Endothelial cell of umbilical vein (primary cell): ENCODE data around the gene TSPAN18. TPM values are rescaled to one million over a fixed set of nuclear protein-coding genes. Genes with fewer than 3 reads are reported as not detected.

Experiments
- BruUV-seq: library from RNA; stranded (reverse); fragments of 400-500 nt; replicated peaks from 2 replicates; lab custom pipeline; 2021; lab: Mats Ljungman, UMichigan
- CTCF ChIA-PET: fragments of 300-600, 350-600 bp; sonication (Branson Sonifier 250); formaldehyde crosslinking; loops from one replicate; lab custom pipeline; 2021; ENCODE audit warnings: antibody characterized with exemption, inconsistent platforms; lab: Charles Lee
- POLR2A ChIA-PET: fragments of 300-600, 350-600 bp; sonication (Branson Sonifier 250); formaldehyde crosslinking; loops from one replicate; lab custom pipeline; 2021; ENCODE audit warnings: antibody characterized with exemption, inconsistent platforms; lab: Charles Lee
- DNase-seq: peaks from one replicate; pipeline ENCODE4 v3.0.0-alpha.2; 2011; ENCODE audit warnings: low read depth, low spot score
- FAIRE-seq: peaks from 2 replicates; lab custom pipeline; 2011; peaks lifted over from hg19 to GRCh38; lab: Jason Lieb, UNC
- H2AFZ ChIP-seq: 2 replicates; pipeline ENCODE4 v1.6.0; 2012; ENCODE audit warnings: low read depth, low read length, control low read depth, inconsistent platforms
- H3K27ac ChIP-seq: 2 replicates; pipeline ENCODE4 v1.5.1; 2011; ENCODE audit warnings: low read depth, mild to moderate bottlenecking, control low read depth, low read length, moderate library complexity; ENCODE audit not compliant: insufficient read depth
- H3K27me3 ChIP-seq, 2 experiments: 2 replicates each; pipeline versions ENCODE4 v1.6.0 to v1.6.1; 2011; ENCODE audit warnings: low read length in 2 of 2, mixed read lengths in 1 of 2; ENCODE audit not compliant: control insufficient read depth in 2 of 2, insufficient read depth in 2 of 2
- H3K36me3 ChIP-seq, 2 experiments: 2 replicates in 1 of 2; 3 replicates in 1 of 2; pipeline ENCODE4 v1.5.1; 2011; ENCODE audit warnings: low read length in 2 of 2, mild to moderate bottlenecking in 1 of 2, moderate library complexity in 1 of 2; ENCODE audit not compliant: control insufficient read depth in 2 of 2, insufficient read depth in 2 of 2; ENCODE audit errors: extremely low read depth in 1 of 2
- H3K4me1 ChIP-seq: 3 replicates; pipeline ENCODE4 v1.5.1; 2011; ENCODE audit warnings: mild to moderate bottlenecking, low read length; ENCODE audit not compliant: control insufficient read depth, insufficient read depth; ENCODE audit errors: extremely low read depth
- H3K4me2 ChIP-seq: 2 replicates; pipeline ENCODE4 v1.6.1; 2011; ENCODE audit warnings: low read length, control low read depth, mixed read lengths; ENCODE audit not compliant: insufficient read depth
- H3K4me3 ChIP-seq, 3 experiments: fragments of 200-600 bp in 1 of 3; sonication (generic), shearing (Covaris generic) in 1 of 3; replicated peaks in 1 of 3; 2 replicates each; pipeline ENCODE4 v1.5.1; 2011 to 2016; ENCODE audit warnings: control low read depth in 3 of 3, low read length in 3 of 3, mild to moderate bottlenecking in 2 of 3, inconsistent platforms in 1 of 3, low read depth in 1 of 3, moderate library complexity in 1 of 3; ENCODE audit not compliant: insufficient read depth in 1 of 3
- H3K79me2 ChIP-seq: 2 replicates; pipeline ENCODE4 v1.6.0; 2012; ENCODE audit warnings: low read length, inconsistent platforms; ENCODE audit not compliant: control insufficient read depth, insufficient read depth
- H3K9ac ChIP-seq: replicated peaks from 2 replicates; pipeline ENCODE3; 2011; ENCODE audit warnings: low read length, control low read depth; ENCODE audit not compliant: insufficient read depth; ENCODE audit errors: extremely low read depth
- H3K9me1 ChIP-seq: replicated peaks from 3 replicates; pipeline ENCODE4 v1.6.0; 2011; ENCODE audit warnings: mild to moderate bottlenecking, low read length; ENCODE audit not compliant: control insufficient read depth, insufficient read depth; ENCODE audit errors: extremely low read depth
- H3K9me3 ChIP-seq: replicated peaks from 2 replicates; pipeline ENCODE4 v1.5.1; 2012; ENCODE audit warnings: low read length, inconsistent platforms; ENCODE audit not compliant: control insufficient read depth, insufficient read depth
- H4K20me1 ChIP-seq: replicated peaks from 2 replicates; pipeline ENCODE3; 2011; ENCODE audit warnings: mild to moderate bottlenecking, low read length; ENCODE audit not compliant: control insufficient read depth, insufficient read depth; ENCODE audit errors: extremely low read depth
- EZH2 ChIP-seq: IDR thresholded peaks from 2 replicates; pipeline ENCODE4 v1.6.1; 2012; ENCODE audit warnings: borderline replicate concordance, low read depth, mild to moderate bottlenecking, moderate library complexity, low read length, inconsistent platforms; ENCODE audit not compliant: severe bottlenecking
- FOS ChIP-seq: IDR thresholded peaks from 2 replicates; pipeline ENCODE4 v1.6.1; 2011; ENCODE audit warnings: mild to moderate bottlenecking, low read length, moderate library complexity, borderline replicate concordance; ENCODE audit not compliant: insufficient read depth
- GATA2 ChIP-seq: IDR thresholded peaks from 2 replicates; pipeline ENCODE4 v1.7.0; 2011; ENCODE audit warnings: low read depth, mild to moderate bottlenecking, moderate library complexity, mixed read lengths, low read length; ENCODE audit not compliant: insufficient read length, insufficient read depth
- JUN ChIP-seq: IDR thresholded peaks from 2 replicates; pipeline ENCODE4 v1.6.1; 2011; ENCODE audit warnings: borderline replicate concordance, low read depth; ENCODE audit not compliant: insufficient read length, insufficient read depth
- MYC ChIP-seq: IDR thresholded peaks from one replicate; pipeline ENCODE4 v1.6.1; 2011; ENCODE audit warnings: mild to moderate bottlenecking, low read depth, low read length
- POLR2A ChIP-seq: IDR thresholded peaks from 2 replicates; pipeline ENCODE4 v1.6.1; 2012; ENCODE audit warnings: low read depth, mild to moderate bottlenecking, control low read depth, low read length
- POLR2AphosphoS5 ChIP-seq: IDR thresholded peaks from 2 replicates; pipeline ENCODE4 v1.6.1; 2012; ENCODE audit warnings: low read depth, mild to moderate bottlenecking, control low read depth, low read length, moderate library complexity; ENCODE audit not compliant: insufficient read depth
- dilution Hi-C: fragments of 300-500 bp; cut with MboI; formaldehyde crosslinking; loops from one replicate; pipeline ENCODE4 v1.15.0; 2019; ENCODE audit warnings: low sequenced_read_pairs; ENCODE audit not compliant: extremely low pct_ligation_motif_present
- intact Hi-C: fragments of 100-400 bp; cut with micrococcal nuclease; formaldehyde crosslinking; loops from one replicate; pipeline ENCODE4 v1.10.0; 2022
- polyA plus RNA-seq, 4 experiments: library from polyadenylated mRNA; depleted of rRNA in 3 of 4; stranded (reverse) in 3 of 4; unstranded in 1 of 4; fragments of >200 nt; gene quantifications; 2 replicates each; pipeline versions ENCODE4 v1.2.1 to v1.2.3, GENCODE V29; 2011 to 2012; ENCODE audit warnings: missing spikeins in 1 of 4
- total RNA-seq: library from RNA; stranded (reverse); gene quantifications from 2 replicates; pipeline ENCODE4 v1.2.3, GENCODE V29; 2021
- TF ChIP-seq, protein P1 (sequence below): IDR thresholded peaks from 2 replicates; pipeline ENCODE4 v1.6.1; 2011; ENCODE audit not compliant: insufficient read depth, insufficient read length
- TF ChIP-seq, protein P2 (sequence below), 2 donors: IDR thresholded peaks; 1 replicate in 1 of 2; 2 replicates in 1 of 2; pipeline ENCODE4 v1.5.1; 2011; ENCODE audit warnings: low read length in 2 of 2, mild to moderate bottlenecking in 2 of 2, moderate library complexity in 2 of 2, control low read depth in 1 of 2, inconsistent platforms in 1 of 2, low read depth in 1 of 2; ENCODE audit not compliant: insufficient read depth in 1 of 2; ENCODE audit errors: extremely low read depth in 1 of 2

The TSPAN18 gene
- total and polyA plus RNA-seq, 2 donors (not counting 3 experiments of a cell fraction or from before 2014, with no cell fraction given) = 32.2 to 118 TPM

DNA sequence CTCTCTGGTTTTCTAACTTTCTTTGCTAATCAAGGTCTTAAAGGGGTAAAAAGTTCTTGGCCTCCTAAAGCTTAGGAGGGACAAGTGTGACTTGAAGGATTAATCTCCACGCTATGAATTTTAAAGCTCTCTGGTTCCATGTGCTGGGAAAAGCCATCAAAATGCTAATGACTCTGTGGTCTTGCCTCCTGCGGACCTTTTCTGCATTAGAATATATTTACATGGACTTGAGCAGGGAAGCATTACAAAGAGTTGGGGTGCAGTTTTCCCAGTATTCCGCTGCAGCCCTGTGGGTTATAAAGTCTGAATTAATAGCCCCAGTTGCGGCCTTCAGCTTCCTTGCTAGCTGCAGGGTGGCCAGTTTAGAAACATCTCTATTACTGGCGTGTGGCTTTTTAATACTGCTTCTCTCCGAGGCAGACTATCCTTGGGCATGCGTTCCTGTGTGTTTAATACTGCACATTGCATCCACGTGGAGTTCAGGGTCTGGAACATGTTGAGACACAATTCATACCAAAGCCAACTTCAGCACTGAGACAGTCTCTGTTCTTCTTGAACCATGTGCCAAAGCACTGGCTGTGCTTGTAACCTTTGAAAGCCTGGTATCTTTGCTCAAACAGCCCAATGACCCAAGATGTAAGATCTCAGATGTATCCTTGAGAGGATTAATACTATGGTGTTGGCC is 27.3 kb downstream of the TSPAN18 start:
- Histone ChIP-seq H3K79me2 (no peaks in the 10 kb centered on the region), H3K9me3 (no peaks in the 10 kb centered on the region), H3K9ac (no peak overlapping the region), H3K36me3 (no peaks in the 10 kb centered on the region), H3K27me3 (no peaks in the 10 kb centered on the region), H3K9me1 (no peaks in the 10 kb centered on the region), H3K4me3 (no peak overlapping the region), H3K27ac (no peak overlapping the region), H4K20me1 (peaks cover 2% of the 10 kb centered on the region), H3K4me1 (no peaks in the 10 kb centered on the region), H2AFZ (no peak overlapping the region), H3K4me2 (no peak overlapping the region)
- ChIA-PET CTCF (interaction anchor here (1.1 to 1.6 kb wide), 2 partner anchors 20 to 137 kb away, joined by 3 read pairs; no protein-coding TSS in a partner anchor), POLR2A (no interaction called here)
- intact Hi-C loops = no loop called here
- no peak for TF ChIP-seq POLR2A
- no peak for TF ChIP-seq MYC
- no peak for TF ChIP-seq EZH2
- TF ChIP-seq FOS = no peak
- no peak for TF ChIP-seq POLR2AphosphoS5
- TF ChIP-seq JUN = no peak
- TF ChIP-seq, protein P1, sequence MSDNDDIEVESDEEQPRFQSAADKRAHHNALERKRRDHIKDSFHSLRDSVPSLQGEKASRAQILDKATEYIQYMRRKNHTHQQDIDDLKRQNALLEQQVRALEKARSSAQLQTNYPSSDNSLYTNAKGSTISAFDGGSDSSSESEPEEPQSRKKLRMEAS = no peak
- TF ChIP-seq, protein P2, sequence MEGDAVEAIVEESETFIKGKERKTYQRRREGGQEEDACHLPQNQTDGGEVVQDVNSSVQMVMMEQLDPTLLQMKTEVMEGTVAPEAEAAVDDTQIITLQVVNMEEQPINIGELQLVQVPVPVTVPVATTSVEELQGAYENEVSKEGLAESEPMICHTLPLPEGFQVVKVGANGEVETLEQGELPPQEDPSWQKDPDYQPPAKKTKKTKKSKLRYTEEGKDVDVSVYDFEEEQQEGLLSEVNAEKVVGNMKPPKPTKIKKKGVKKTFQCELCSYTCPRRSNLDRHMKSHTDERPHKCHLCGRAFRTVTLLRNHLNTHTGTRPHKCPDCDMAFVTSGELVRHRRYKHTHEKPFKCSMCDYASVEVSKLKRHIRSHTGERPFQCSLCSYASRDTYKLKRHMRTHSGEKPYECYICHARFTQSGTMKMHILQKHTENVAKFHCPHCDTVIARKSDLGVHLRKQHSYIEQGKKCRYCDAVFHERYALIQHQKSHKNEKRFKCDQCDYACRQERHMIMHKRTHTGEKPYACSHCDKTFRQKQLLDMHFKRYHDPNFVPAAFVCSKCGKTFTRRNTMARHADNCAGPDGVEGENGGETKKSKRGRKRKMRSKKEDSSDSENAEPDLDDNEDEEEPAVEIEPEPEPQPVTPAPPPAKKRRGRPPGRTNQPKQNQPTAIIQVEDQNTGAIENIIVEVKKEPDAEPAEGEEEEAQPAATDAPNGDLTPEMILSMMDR (IDR thresholded peaks at IDR 0.05; ENCODE audit: extremely low read depth in 1 of 2, insufficient read depth in 1 of 2, low read depth in 1 of 2, low read length in 2 of 2) = no peak
- no peak for TF ChIP-seq GATA2
- DNase-seq (no peak), FAIRE-seq (no peak)
- BruUV-seq = no TSS peak
- dilution Hi-C loops = no loop called here
